Activated T-cell treated with anti-CD3 and anti-CD28 coated beads, Interleukin-2, amount 50 U/mL, for 48 hours (primary cell): ENCODE data around the gene MIER3.
A peak's percentile ranks its signal among the peaks of the same experiment; 100 is the strongest.
"Not testable (repeated sequence)": the region's sequence is repeated elsewhere in the genome, so short reads cannot be mapped to it uniquely, and the experiment has no call there.

ENCODE experiments used
- DNase-seq, 2 experiments: peaks; one replicate each; pipeline ENCODE4 v3.0.0-alpha.2; 2020

The MIER3 gene

GRCh38 chr5:56951946-56952691, at the start of gene MIER3:
MIER3 (minus strand) TSS chr5:56952123; CDS start chr5:56952102, 21 bp downstream.
- peak; percentile 78 to 87 for DNase-seq

- DNase-seq, result no peak
Measured at GRCh38 chr5:56995596-56995995, 43.7 kb upstream of the MIER3 start.

- DNase-seq, result no peak
Measured at GRCh38 chr5:56993241-56993640, 41.3 kb upstream of the MIER3 start.

GRCh38 chr5:56989676-56990075, 37.8 kb upstream of the MIER3 start:
- DNase-seq, result no peak

- DNase-seq, result no peak
Measured at GRCh38 chr5:56988490-56988889, 36.6 kb upstream of the MIER3 start.

GRCh38 chr5:56987171-56987570, 35.2 kb upstream of the MIER3 start:
- no peak for DNase-seq

- DNase-seq, result no peak
Measured at GRCh38 chr5:56986626-56986947, 34.7 kb upstream of the MIER3 start.

- DNase-seq, result no peak
Measured at GRCh38 chr5:56985936-56986625, 34.2 kb upstream of the MIER3 start.

- no peak for DNase-seq
Measured at GRCh38 chr5:56984445-56984844, 32.5 kb upstream of the MIER3 start.

- DNase-seq, result no peak
Measured at GRCh38 chr5:56983593-56984361, 31.9 kb upstream of the MIER3 start.

- DNase-seq, result no peak
Measured at GRCh38 chr5:56981548-56982315, 29.8 kb upstream of the MIER3 start.

GRCh38 chr5:56979968-56980367, 28.0 kb upstream of the MIER3 start:
- no peak for DNase-seq

GRCh38 chr5:56979526-56979925, 27.6 kb upstream of the MIER3 start:
- DNase-seq, result not testable (repeated sequence)

GRCh38 chr5:56977822-56978221, 25.9 kb upstream of the MIER3 start:
- no peak for DNase-seq

GRCh38 chr5:56977021-56977420, 25.1 kb upstream of the MIER3 start:
- DNase-seq, result no peak

- no peak for DNase-seq
Measured at GRCh38 chr5:56974241-56974640, 22.3 kb upstream of the MIER3 start.

GRCh38 chr5:56973473-56973872, 21.6 kb upstream of the MIER3 start:
- DNase-seq, result no peak

GRCh38 chr5:56971275-56971674, 19.4 kb upstream of the MIER3 start:
- DNase-seq, result no peak

- DNase-seq, result no peak
Measured at GRCh38 chr5:56964173-56964572, 12.2 kb upstream of the MIER3 start.

- DNase-seq, result no peak
Measured at GRCh38 chr5:56963246-56963645, 11.3 kb upstream of the MIER3 start.

- no peak for DNase-seq
Measured at GRCh38 chr5:56962286-56962685, 10.4 kb upstream of the MIER3 start.

- DNase-seq, result no peak
Measured at GRCh38 chr5:56961746-56962145, 9.8 kb upstream of the MIER3 start.

- no peak for DNase-seq
Measured at GRCh38 chr5:56959326-56959725, 7.4 kb upstream of the MIER3 start.
